ENCODE measurements around the gene CNTNAP2. TPM values are rescaled to one million over a fixed set of nuclear protein-coding genes. Genes with fewer than 3 reads are reported as not detected.

Gene CNTNAP2
- total and polyA plus RNA-seq, 2 of the 4 experiments (the other 2 are of a cell fraction), result not detected

- Histone ChIP-seq H3K4me1 (ENCODE audit: control insufficient read depth, insufficient read depth, low read length) (no peaks in the 10 kb centered on the region), H3K36me3 (ENCODE audit: control insufficient read depth, insufficient read depth, low read length) (no peaks in the 10 kb centered on the region), H3K4me3 (ENCODE audit: insufficient read depth, low read depth, low read length) (no peak overlapping the region), H4K5ac (ENCODE audit: low read depth, low read length) (no peak overlapping the region), H3K79me1 (ENCODE audit: low read depth in 1 of 2, low read length in 2 of 2) (no peaks in the 10 kb centered on the region), H3K27ac (ENCODE audit: insufficient read depth, low read length) (no peak overlapping the region), H2AFZ (replicated peaks; ENCODE audit: low read length, poor library complexity) (no peak overlapping the region), H4K20me1 (ENCODE audit: insufficient read depth, low read length) (no peaks in the 10 kb centered on the region), H3K27me3 (ENCODE audit: control insufficient read depth, insufficient read depth, low read length) (no peaks in the 10 kb centered on the region), H4K91ac (ENCODE audit: insufficient read depth, low read depth, low read length) (no peak overlapping the region), H3K23ac (ENCODE audit: low read depth, low read length) (no peak overlapping the region), H3K18ac (ENCODE audit: low read depth, low read length) (no peak overlapping the region), H3K4me2 (ENCODE audit: low read depth, low read length) (no peak overlapping the region), H4K8ac (ENCODE audit: low read depth in 2 of 2, low read length in 2 of 2) (no peak overlapping the region), H3K56ac (ENCODE audit: extremely low read depth, insufficient read depth, low read length) (no peak overlapping the region), H2BK15ac (ENCODE audit: low read depth, low read length) (no peak overlapping the region), H2BK20ac (ENCODE audit: low read depth, low read length) (no peak overlapping the region), H2BK5ac (ENCODE audit: low read depth, low read length, poor library complexity, severe bottlenecking) (no peak overlapping the region), H3K9me3 (ENCODE audit: control insufficient read depth, insufficient read depth, low read length) (peaks cover 6% of the 10 kb centered on the region; the same call in 1 of the 2 replicates), H3K4ac (ENCODE audit: low read depth, low read length) (no peak overlapping the region), H2AK5ac (ENCODE audit: low read depth, low read length) (no peak overlapping the region), H3K14ac (replicated peaks; ENCODE audit: low read depth, low read length) (no peak overlapping the region), H3K9ac (ENCODE audit: low read depth, low read length) (no peak overlapping the region), H3K9me1 (ENCODE audit: insufficient read depth, low read length) (no peaks in the 10 kb centered on the region), H2BK120ac (ENCODE audit: low read depth, low read length) (no peak overlapping the region), H2AK9ac (replicated peaks; ENCODE audit: low read depth, low read length, poor library complexity) (no peak overlapping the region)
- ChIA-PET POLR2A (ENCODE audit: unreplicated experiment) (no interaction called here), CTCF (no interaction called here)
- intact Hi-C loops (cut with micrococcal nuclease) (no loop called here), dilution Hi-C loops (cut with HindIII; ENCODE audit: low sequenced_read_pairs, unreplicated experiment) (no loop called here), in situ Hi-C loops (cut with MboI; ENCODE audit: low sequenced_read_pairs) (no loop called here)
- TF ChIP-seq RCOR1 (IDR thresholded peaks at IDR 0.05; ENCODE audit: insufficient replicate concordance, low read length), result no peak
- no peak for TF ChIP-seq BHLHE40 (IDR thresholded peaks at IDR 0.05; ENCODE audit: low read depth, low read length)
- TF ChIP-seq FOS (IDR thresholded peaks at IDR 0.05; ENCODE audit: low read depth, low read length), result no peak
- TF ChIP-seq CHD1 (IDR thresholded peaks at IDR 0.05; ENCODE audit: low read depth, low read length), result no peak
- no peak for TF ChIP-seq MAZ (IDR thresholded peaks at IDR 0.05; ENCODE audit: borderline replicate concordance, low read depth, low read length)
- no TSS peak for BruUV-seq (replicated peaks)
- WGBS, 2 experiments (ENCODE audit: extremely low coverage in 2 of 2, insufficient read length in 1 of 2), result no CpG with 5 or more reads among the region's 3 CpGs
- ATAC-seq (ENCODE audit: low read depth) (no peak), DNase-seq (no peak)
Measured at GRCh38 chr7:147779949-147780348, 1663.3 kb downstream of the CNTNAP2 start.
